Body of pancreas (tissue), 4 donors: ENCODE data around the gene TWF2. TPM values are rescaled to one million over a fixed set of nuclear protein-coding genes. Genes with fewer than 3 reads are reported as not detected.

Experiments used
- ATAC-seq: fragments of 150-250 bp; one replicate; pipeline ENCODE4 v1.9.1; 2016
- DNase-seq, 4 donors: peaks; one replicate each; pipeline ENCODE4 v3.0.0-alpha.2; 2019
- H3K27ac ChIP-seq, 4 donors: fragments of 200-600 bp; sonication (generic); 1 replicate in 3 of 4; 2 replicates in 1 of 4; pipeline versions ENCODE4 v1.5.1 to v1.6.1; 2016 to 2019; ENCODE audit warnings: mild to moderate bottlenecking in 1 of 4, mixed read lengths in 1 of 4, moderate library complexity in 1 of 4
- H3K27me3 ChIP-seq, 2 donors: fragments of 200-600 bp; sonication (generic); one replicate each; pipeline ENCODE4 v1.6.0; 2016; ENCODE audit warnings: mild to moderate bottlenecking in 1 of 2
- H3K36me3 ChIP-seq, 2 donors: fragments of 200-600 bp; sonication (generic); replicated peaks in 1 of 2; 2 replicates each; pipeline ENCODE4 v1.5.1; 2016; ENCODE audit warnings: low read depth in 2 of 2; ENCODE audit not compliant: insufficient read depth in 1 of 2
- H3K4me1 ChIP-seq: fragments of 200-600 bp; sonication (generic); one replicate; pipeline ENCODE4 v1.6.0; 2016
- H3K4me3 ChIP-seq, 2 donors: fragments of 200-600 bp; sonication (generic); 1 replicate in 1 of 2; 2 replicates in 1 of 2; pipeline ENCODE4 v1.5.1; 2016 to 2019
- H3K9me3 ChIP-seq, 3 donors: fragments of 200-600 bp; sonication (generic); 1 replicate in 2 of 3; 2 replicates in 1 of 3; pipeline ENCODE4 v1.5.1; 2016
- POLR2A ChIP-seq, 3 donors: fragments of 450-650 bp; IDR thresholded peaks; one replicate each; pipeline ENCODE4 v1.6.1; 2016; ENCODE audit warnings: antibody characterized with exemption in 3 of 3, mild to moderate bottlenecking in 2 of 3
- WGBS, 2 donors: methylation state at CpG; one replicate each; pipeline ENCODE4 v1.1.5; 2017; 5-methylcytosine and 5-hydroxymethylcytosine counted together
- intact Hi-C: fragments of 100-400 bp; cut with DNase I; formaldehyde crosslinking; loops from one replicate; pipeline ENCODE4 v1.15.1; 2023
- total RNA-seq, 2 donors: library from RNA; depleted of rRNA; stranded (reverse); fragments of >200 nt; gene quantifications; one replicate each; pipeline ENCODE4 v1.1.0, GENCODE V29; 2016
- TF ChIP-seq, protein P1 (sequence below), 7 experiments: fragments of 450-650 bp in 4 of 7; fragments of 200-600 bp in 3 of 7; sonication (generic) in 3 of 7; IDR thresholded peaks; one replicate each; pipeline ENCODE4 v1.5.1; 2016 to 2019; ENCODE audit warnings: antibody characterized with exemption in 7 of 7

TWF2 gene
- total RNA-seq, 2 donors from 2014 or later = 26.7 to 35.8 TPM

DNA sequence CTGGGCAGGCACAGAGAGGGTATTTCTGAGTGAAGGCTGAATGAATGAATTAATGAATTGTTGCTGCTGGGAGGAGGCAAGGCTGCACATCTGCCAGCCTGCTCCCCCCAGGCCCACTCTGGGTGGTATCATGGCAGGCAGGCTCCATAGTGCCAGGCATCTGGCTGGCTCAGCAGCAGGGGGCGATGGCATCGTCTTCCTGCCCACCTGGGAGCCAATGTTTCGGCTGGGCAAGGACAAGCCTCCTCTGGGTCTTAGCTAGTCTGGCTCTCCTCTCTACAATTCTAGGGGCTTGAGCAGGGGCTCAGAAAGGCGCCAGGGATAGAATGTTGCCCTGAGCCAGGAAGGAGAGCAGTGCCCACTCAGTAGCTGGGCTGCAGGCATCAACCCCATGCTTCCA lies 11.8 kb downstream of the TWF2 start:
- no peak for DNase-seq
- no peak for ATAC-seq
- Histone ChIP-seq H3K4me3 (no peak overlapping the region), H3K4me1 (no peaks in the 10 kb centered on the region), H3K27me3 (no peaks in the 10 kb centered on the region), H3K9me3 (no peaks in the 10 kb centered on the region), H3K27ac (no peak overlapping the region), H3K36me3 (peaks cover 0 to 7% of the 10 kb centered on the region in 2 donors)
- no peak for TF ChIP-seq POLR2A (IDR thresholded peaks at IDR 0.05)
- TF ChIP-seq, protein P1, sequence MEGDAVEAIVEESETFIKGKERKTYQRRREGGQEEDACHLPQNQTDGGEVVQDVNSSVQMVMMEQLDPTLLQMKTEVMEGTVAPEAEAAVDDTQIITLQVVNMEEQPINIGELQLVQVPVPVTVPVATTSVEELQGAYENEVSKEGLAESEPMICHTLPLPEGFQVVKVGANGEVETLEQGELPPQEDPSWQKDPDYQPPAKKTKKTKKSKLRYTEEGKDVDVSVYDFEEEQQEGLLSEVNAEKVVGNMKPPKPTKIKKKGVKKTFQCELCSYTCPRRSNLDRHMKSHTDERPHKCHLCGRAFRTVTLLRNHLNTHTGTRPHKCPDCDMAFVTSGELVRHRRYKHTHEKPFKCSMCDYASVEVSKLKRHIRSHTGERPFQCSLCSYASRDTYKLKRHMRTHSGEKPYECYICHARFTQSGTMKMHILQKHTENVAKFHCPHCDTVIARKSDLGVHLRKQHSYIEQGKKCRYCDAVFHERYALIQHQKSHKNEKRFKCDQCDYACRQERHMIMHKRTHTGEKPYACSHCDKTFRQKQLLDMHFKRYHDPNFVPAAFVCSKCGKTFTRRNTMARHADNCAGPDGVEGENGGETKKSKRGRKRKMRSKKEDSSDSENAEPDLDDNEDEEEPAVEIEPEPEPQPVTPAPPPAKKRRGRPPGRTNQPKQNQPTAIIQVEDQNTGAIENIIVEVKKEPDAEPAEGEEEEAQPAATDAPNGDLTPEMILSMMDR (IDR thresholded peaks at IDR 0.05) = no peak
- intact Hi-C loops = no loop called here
- WGBS, 2 donors = 43 to 84% methylated on average over 1 to 4 of the region's 4 CpGs

DNA sequence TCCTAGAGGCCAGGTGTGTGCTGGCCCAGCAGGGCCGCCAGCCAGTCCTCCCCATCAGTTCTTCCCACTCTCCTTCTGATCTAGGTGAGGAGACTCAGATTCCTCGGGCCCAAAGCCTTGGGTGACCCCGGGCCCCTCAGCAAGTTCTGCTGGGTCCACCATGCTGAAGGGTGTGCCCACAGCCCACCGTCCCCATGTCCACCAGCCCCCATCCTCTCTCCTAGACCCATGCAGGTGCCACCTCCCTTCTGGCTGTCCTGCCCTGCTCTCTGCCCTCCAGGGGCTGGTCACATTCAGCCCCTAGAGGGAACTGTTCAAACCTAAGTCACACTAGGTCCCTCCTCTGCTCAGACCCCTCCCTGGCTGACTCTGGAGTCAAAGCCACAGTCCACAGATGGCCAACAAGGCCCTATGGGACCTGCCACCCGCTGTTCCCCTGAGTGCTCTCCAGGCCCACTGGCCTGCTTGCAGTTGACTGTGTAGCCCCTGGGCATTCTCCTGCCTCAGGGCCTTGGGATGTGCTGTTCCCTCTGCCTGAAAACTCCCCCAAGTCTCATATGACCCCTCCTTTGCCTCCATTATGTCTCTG lies 12.6 kb downstream of the TWF2 start:
- TF ChIP-seq POLR2A (IDR thresholded peaks at IDR 0.05) = no peak
- TF ChIP-seq, protein P1 (IDR thresholded peaks at IDR 0.05) = no peak
- Histone ChIP-seq H3K4me3 (no peak overlapping the region), H3K27ac (no peak overlapping the region), H3K4me1 (no peaks in the 10 kb centered on the region), H3K27me3 (no peaks in the 10 kb centered on the region), H3K9me3 (no peaks in the 10 kb centered on the region), H3K36me3 (peaks cover 0 to 7% of the 10 kb centered on the region in 2 donors)
- 80 to 93% methylated on average over 2 to 5 of the region's 5 CpGs for WGBS, 2 donors
- DNase-seq = no peak
- intact Hi-C loops = no loop called here
- no peak for ATAC-seq

DNA sequence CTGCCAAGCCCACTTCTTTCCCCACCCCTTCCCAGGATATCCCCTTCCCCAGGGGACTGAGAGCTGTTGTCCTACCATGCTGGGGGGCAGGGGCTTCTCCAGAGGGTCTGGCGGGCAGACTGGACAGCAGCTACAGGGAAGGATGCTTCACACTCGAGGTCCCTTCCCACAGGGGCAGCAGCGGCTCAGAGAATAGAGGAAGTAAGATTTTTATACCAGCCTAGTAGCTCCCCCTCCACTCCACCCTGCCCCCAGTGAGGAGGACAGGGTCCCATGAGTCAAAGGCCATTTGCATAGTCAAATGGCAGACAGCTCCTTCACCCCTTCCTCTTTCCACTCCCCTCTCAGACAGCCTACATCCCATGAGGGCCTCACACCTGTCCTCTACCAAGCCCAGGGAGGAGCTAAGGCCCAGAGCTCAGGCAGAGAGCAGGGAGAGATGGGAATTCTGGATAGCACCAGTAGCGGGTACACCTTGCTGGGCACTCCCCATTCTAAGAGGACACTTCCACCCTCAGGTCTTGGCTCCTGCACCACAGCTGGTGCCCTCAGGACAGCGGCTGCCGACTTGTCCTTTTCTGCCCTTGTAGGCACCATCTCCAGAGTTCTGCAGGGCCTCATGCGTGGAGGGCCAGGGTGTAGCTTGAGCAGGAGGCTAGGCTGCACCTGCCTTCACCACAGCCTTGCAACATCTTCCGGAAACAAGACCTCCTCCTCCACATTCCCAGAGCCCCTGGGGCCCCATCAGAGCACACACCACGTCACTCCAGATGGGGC lies 13.3 kb downstream of the TWF2 start, which contains the start of gene TLR9:
Gene TLR9 (minus strand): TSS at position 194 of the 777 bp plus-strand sequence. CDS start 116 bp downstream, at position 78.
- intact Hi-C loops = no loop called here
- ATAC-seq = no peak
- H3K27ac ChIP-seq = no peak within 1 kb of the TSS

DNA sequence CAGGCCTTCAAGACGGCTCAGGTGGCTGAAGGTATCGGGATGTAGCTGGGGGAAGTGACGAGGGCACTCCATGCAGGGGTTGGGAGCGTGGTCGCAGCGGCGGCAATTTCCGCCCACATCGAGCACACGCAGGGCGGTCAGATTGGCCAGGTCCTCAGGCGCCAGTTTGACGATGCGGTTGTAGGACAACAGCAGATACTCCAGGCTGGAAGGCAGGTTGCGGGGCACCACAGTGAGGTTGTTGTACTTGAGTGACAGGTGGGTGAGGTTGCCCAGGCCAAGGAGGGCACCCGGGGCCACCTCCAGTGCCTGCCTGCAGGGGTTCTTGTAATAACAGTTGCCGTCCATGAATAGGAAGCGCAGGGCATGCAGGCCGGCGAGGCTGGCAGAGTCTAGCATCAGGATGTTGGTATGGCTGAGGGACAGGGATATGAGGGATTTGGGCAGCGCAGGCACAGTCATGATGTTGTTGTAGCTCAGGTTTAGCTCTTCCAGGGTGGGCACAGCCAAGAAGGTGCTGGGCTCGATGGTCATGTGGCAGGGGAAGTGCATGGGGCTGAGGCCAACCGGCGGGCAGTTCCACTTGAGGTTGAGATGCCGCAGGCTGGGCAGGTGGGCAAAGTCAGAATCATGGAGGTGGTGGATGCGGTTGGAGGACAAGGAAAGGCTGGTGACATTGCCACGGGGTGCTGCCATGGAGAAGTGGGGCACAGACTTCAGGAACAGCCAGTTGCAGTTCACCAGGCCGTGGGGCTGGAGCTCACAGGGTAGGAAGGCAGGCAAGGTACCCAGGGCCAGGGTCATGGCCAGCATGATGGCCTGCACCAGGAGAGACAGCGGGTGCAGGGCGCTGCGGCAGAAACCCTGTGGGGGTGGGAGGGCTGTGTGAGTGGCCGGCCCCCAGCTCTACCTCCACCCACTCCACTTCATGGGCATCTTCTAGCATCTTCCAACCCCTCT lies 15.2 kb downstream of the TWF2 start:
- intact Hi-C loops = no loop called here
- WGBS, 2 donors = 87% methylated on average over 32 of the region's 32 CpGs
- ATAC-seq (no peak), DNase-seq (no peak)
- TF ChIP-seq, protein P1 (IDR thresholded peaks at IDR 0.05) = no peak
- TF ChIP-seq POLR2A (IDR thresholded peaks at IDR 0.05) = no peak
- Histone ChIP-seq H3K4me3 (no peak overlapping the region), H3K27ac (no peak overlapping the region), H3K27me3 (no peaks in the 10 kb centered on the region), H3K4me1 (peaks cover 5% of the 10 kb centered on the region), H3K9me3 (no peaks in the 10 kb centered on the region), H3K36me3 (peaks cover 0 to under 1% of the 10 kb centered on the region in 2 donors)

More for the DNA sequence above, 13.3 kb downstream of the TWF2 start, which contains the start of gene TLR9:
- no peak for DNase-seq
- Histone ChIP-seq H3K27me3 (no peaks in the 10 kb centered on the region), H3K36me3 (peaks cover 0 to 7% of the 10 kb centered on the region in 2 donors), H3K4me3 (no peak within 1 kb of the TSS), H3K4me1 (no peaks in the 10 kb centered on the region), H3K9me3 (no peaks in the 10 kb centered on the region)
- WGBS, 2 donors = 69 to 94% methylated on average over 3 to 9 of the region's 9 CpGs
- TF ChIP-seq, protein P1 (IDR thresholded peaks at IDR 0.05) = no peak
- TF ChIP-seq POLR2A (IDR thresholded peaks at IDR 0.05) = no peak
